ENCODE measurements around the gene ACAA1. TPM values are rescaled to one million over a fixed set of nuclear protein-coding genes. Genes with fewer than 3 reads are reported as not detected.

The ACAA1 gene
- total RNA-seq, 2 experiments from 2014 or later = 55.5 to 57.7 TPM

DNA sequence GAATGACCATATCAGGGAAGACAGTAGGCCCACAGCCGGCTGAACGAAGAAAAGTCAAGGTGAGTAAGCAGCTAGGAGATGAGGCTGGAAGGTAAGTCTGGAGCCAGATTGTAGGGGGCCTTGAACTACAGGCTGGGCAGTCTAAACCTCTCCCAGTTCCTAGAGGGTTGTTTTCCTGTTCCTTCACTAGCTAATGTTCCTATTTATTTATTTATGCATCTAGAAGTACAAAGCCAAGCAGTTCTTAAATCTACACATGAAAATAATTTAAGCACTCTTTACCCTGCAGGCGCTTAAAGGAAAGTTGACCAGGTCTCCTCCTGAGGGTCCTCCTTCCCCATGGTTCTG lies 3.7 kb downstream of the ACAA1 start:
- POLR2A ChIA-PET = no interaction called here
- Mint-ChIP-seq H3K4me3 (no peak overlapping the region), H3K27me3 (no peaks in the 10 kb centered on the region), H3K9me3 (no peaks in the 10 kb centered on the region), H3K4me1 (ENCODE audit: low read depth) (peaks cover 34% of the 10 kb centered on the region), H3K36me3 (peaks cover 31% of the 10 kb centered on the region), H3K27ac (no peak overlapping the region)
- DNase-seq = peak; percentile 5
- intact Hi-C loops (cut with micrococcal nuclease) = no loop called here
- CTCF ChIA-PET = interaction anchor here (1.2 kb wide), 1 partner anchor 214 kb away, joined by 3 read pairs; the partner anchor contains the start of gene XYLB

DNA sequence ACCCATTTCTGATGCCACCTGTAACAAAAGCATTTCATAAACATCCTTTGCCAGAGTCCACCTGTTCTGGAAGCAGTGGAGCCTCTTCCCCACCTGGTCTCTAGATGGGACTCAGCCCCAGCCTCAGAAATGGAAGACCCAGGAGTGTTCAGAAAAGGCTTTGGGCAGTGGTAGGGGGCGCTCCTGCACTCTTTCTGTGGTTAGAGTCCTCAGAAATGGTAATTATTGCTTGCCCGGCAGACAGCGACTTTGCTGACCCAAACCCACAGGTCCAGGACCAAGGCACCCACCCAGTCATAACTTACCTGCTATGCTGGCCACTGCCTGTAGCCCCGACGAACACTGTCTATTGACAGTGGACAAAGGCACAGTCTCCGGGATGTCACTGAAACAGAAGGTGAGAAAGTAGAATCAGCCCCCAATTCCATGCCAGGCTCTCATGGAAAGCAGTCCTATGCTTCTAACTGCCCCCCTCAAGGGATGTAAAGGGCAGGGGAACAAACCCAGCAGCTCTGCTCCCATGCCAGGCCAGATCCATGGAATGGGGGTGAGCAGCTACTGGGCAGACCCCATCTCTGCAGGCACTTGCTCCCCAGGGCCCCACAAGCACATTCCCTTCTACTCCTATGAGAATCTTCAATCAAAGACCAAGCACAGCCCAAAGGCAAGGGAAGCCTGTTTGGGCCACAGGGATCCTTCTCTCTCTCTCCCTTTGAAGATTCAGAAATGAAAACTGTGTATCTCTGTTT lies 5.1 kb downstream of the ACAA1 start:
- Mint-ChIP-seq H3K27me3 (no peaks in the 10 kb centered on the region), H3K36me3 (peaks cover 37% of the 10 kb centered on the region), H3K9me3 (no peaks in the 10 kb centered on the region), H3K4me1 (ENCODE audit: low read depth) (peaks cover 24% of the 10 kb centered on the region), H3K27ac (no peak overlapping the region), H3K4me3 (no peak overlapping the region)
- peak; percentile 48 for DNase-seq
- ChIA-PET POLR2A (no interaction called here), CTCF (interaction anchor here (0.9 to 1.1 kb wide), 3 partner anchors 62 to 348 kb away, joined by 3 to 4 read pairs (median 3); no protein-coding TSS in a partner anchor)
- intact Hi-C loops (cut with micrococcal nuclease) = no loop called here

DNA sequence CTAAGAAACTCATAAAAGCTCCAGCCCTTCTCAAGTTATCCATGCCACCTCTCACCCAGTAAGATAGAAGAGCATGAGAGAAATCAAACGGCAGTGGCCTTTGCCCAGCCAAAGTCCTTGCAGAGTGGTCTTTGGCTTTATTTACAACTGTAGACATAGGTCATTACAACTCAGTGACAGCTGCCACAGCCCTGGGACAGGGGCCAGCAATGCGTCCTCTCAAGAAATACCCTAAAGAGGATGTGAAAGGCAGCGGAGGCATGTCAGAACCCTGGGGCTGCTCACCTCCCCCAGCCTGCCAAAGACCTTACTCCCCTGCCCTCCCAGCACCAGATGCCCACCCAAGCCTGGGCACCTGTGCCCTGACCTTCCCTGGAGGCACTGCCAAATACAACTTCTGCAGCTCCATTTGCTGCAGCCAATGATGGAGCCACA lies 6.3 kb downstream of the ACAA1 start:
- H3K4me1 Mint-ChIP-seq (ENCODE audit: low read depth) = peaks cover 23% of the 10 kb centered on the region
- no peak overlapping the region for H3K27ac Mint-ChIP-seq
- no peak overlapping the region for H3K4me3 Mint-ChIP-seq
- no peaks in the 10 kb centered on the region for H3K9me3 Mint-ChIP-seq
- H3K27me3 Mint-ChIP-seq = no peaks in the 10 kb centered on the region
- peaks cover 35% of the 10 kb centered on the region for H3K36me3 Mint-ChIP-seq
- POLR2A ChIA-PET = no interaction called here
- CTCF ChIA-PET = interaction anchor here (1.1 kb wide), 1 partner anchor 64 kb away, joined by 3 read pairs; no protein-coding TSS in a partner anchor
- no peak for DNase-seq
- intact Hi-C loops (cut with micrococcal nuclease) = no loop called here

DNA sequence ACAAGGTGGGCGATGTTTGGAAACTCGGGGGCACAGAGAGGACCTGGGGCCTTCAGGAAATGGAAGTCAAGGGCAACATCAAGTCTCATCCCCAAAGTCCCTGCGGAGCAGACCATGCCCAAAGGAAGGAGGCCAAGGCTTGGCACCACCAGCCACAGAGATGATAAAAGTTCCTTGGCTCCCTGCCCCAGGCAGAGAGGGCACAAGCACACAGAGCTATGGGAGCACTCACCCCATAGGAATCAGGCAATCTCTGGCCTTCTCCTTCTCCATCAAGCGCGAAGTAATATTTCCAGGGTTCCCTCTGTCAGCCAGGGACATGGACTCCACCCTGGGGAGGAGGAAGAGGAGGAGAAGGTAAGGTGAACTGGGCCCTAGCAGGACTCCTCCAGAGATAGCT lies 7.9 kb downstream of the ACAA1 start:
- H3K9me3 Mint-ChIP-seq = no peaks in the 10 kb centered on the region
- no peak for DNase-seq
- peaks cover 9% of the 10 kb centered on the region for H3K4me1 Mint-ChIP-seq (ENCODE audit: low read depth)
- H3K4me3 Mint-ChIP-seq = no peak overlapping the region
- intact Hi-C loops (cut with micrococcal nuclease) = no loop called here
- H3K36me3 Mint-ChIP-seq = peaks cover 34% of the 10 kb centered on the region
- H3K27me3 Mint-ChIP-seq = no peaks in the 10 kb centered on the region
- ChIA-PET POLR2A (no interaction called here), CTCF (interaction anchor here (1.5 kb wide), 1 partner anchor 218 kb away, joined by 5 read pairs; the partner anchor contains the start of gene XYLB)
- H3K27ac Mint-ChIP-seq = no peak overlapping the region

DNA sequence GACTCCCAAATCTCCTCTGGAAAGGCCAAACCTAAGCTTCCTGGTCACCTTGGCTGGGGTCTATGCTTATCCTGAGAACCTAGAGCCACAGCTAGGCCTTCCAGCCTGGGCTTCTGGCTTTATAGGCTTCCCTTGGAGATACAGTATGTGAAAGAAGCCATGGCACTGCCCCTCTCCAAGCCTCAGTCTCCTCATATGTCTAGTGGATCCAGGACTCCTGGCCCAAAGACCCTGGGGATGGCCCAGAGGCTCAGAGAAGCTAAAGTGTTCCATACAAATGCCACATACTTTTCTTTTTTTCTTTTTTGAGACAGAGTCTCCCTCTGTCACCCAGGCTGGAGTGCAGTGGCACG lies 8.6 kb downstream of the ACAA1 start:
- Mint-ChIP-seq H3K27me3 (no peaks in the 10 kb centered on the region), H3K4me1 (ENCODE audit: low read depth) (peaks cover 6% of the 10 kb centered on the region), H3K4me3 (no peak overlapping the region), H3K36me3 (peaks cover 33% of the 10 kb centered on the region), H3K9me3 (no peaks in the 10 kb centered on the region), H3K27ac (no peak overlapping the region)
- ChIA-PET POLR2A (no interaction called here), CTCF (interaction anchor here (0.8 to 1.5 kb wide), 2 partner anchors 219 to 368 kb away, joined by 3 to 5 read pairs; partner anchors contain the start of genes EXOG and XYLB)
- DNase-seq = no peak
- intact Hi-C loops (cut with micrococcal nuclease) = no loop called here

DNA sequence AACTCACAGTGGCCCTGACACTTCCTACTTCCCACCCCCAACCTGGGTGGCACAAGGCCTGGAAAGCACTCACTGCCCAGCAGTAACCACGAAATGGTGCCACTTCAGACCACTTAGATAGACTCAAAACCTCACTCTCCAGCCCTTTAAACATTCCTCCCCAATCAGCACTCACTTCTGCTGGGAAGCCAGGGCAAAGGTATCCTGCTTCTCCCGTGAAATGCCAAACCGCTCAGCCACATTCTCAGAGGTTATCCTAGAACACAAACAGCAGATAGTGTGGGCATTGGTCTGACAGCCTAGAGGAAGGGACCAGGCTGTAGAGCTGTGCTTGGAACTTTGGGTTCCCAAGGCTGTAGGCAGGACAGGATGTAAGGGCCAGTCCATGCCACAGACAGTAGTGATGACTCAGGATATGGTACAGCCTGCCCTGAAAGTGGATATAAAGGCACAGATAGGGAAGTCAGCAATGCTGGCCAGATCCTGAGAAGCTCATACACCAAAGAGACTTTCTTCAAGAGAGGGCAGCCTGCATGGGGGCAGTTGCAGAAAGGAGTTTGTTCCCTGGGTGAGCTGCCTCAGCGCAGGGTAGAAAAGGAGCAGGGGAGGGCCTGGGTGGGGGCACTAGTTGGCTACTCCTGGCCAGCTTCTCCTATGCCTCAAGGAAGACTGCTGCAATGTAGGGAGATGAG lies 9.2 kb downstream of the ACAA1 start:
- POLR2A ChIA-PET = no interaction called here
- intact Hi-C loops (cut with micrococcal nuclease) = no loop called here
- Mint-ChIP-seq H3K4me3 (no peak overlapping the region), H3K9me3 (no peaks in the 10 kb centered on the region), H3K27ac (no peak overlapping the region), H3K27me3 (no peaks in the 10 kb centered on the region), H3K36me3 (peaks cover 35% of the 10 kb centered on the region), H3K4me1 (ENCODE audit: low read depth) (peaks cover under 1% of the 10 kb centered on the region)
- DNase-seq = peak; percentile 7
- CTCF ChIA-PET = interaction anchor here (0.8 to 1.5 kb wide), 2 partner anchors 219 to 368 kb away, joined by 3 to 5 read pairs; partner anchors contain the start of genes EXOG and XYLB

DNA sequence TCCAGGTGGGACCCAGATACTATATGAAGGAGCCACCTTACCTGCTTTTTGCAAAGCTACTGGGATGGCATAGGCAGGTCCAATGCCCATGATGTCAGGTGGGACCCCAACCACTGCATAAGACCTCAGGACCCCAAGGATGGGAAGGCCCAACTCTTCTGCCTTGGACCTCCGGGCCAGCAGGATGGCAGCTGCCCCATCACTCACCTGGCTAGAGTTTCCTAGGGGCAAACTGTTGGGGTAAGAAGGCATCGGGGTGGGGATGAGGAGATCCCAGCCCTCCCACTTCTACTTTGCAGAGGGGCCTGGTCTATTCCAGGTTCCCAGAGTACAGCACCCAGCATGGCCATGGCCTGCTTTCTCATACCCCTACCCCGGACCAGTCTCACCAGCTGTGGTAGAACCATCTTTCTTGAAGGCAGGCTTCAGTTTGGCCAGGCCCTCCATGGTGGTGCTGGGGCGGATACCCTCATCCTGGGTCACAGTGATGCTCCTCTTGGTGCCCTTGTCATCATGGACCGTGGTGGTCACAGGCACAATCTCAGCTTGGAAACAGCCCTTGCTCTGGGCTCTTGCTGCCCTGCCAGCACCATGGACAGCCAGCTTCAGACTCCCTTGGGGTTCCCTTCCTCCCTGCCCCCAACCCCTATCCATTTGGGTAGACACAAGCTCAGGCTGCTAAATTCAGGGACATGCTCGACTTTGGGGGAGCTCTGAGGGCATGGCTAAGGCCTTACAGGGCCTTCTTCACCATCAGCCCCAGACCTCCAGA lies 10.6 kb downstream of the ACAA1 start:
- H3K36me3 Mint-ChIP-seq = peaks cover 38% of the 10 kb centered on the region
- CTCF ChIA-PET = interaction anchor here (1.0 kb wide), 1 partner anchor 220 kb away, joined by 3 read pairs; the partner anchor contains the start of gene XYLB
- H3K27me3 Mint-ChIP-seq = no peaks in the 10 kb centered on the region
- H3K9me3 Mint-ChIP-seq = no peaks in the 10 kb centered on the region
- intact Hi-C loops (cut with micrococcal nuclease) = no loop called here
- no peak overlapping the region for H3K27ac Mint-ChIP-seq
- no peak overlapping the region for H3K4me3 Mint-ChIP-seq
- no peaks in the 10 kb centered on the region for H3K4me1 Mint-ChIP-seq (ENCODE audit: low read depth)
- no peak for DNase-seq
- POLR2A ChIA-PET = no interaction called here

DNA sequence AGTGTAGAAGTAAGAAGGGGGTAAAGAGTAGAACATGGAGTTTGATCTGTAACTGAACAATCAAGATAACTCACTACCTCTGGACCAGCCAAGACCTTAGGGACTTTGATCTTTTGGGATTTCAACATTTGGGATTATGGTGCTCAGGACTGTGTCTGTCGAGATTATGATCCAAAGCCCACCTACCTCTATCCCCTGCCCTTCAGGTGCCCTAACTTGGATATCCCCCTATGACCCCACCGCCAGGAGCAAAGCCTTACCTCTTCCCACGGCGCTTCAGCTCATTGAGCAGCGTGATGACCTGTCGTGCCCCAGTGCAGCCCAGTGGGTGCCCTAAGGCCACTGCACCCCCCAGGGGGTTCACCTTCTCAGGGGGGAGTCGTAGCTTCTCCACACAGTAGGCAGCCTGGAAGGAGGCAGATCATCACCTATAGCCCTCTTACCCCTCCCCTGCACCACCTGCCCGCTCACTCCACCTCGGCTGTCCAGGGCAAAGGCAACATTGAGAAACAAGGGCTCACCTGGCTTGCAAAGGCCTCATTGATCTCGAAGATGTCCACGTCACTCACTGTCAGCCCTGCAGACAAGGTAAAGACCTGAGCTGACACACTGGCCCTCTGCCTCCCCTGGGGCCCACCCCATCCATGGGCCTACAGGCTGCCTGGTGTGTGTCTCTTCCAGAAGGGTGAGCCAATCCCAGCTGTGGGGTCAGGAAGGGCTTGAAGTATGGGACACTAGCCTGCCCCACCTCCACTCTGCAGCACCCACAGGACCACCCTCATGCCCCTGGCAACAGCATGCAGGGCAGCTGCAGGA lies 11.4 kb downstream of the ACAA1 start:
- H3K27ac Mint-ChIP-seq = no peak overlapping the region
- peaks cover 41% of the 10 kb centered on the region for H3K36me3 Mint-ChIP-seq
- DNase-seq = no peak
- no peaks in the 10 kb centered on the region for H3K9me3 Mint-ChIP-seq
- ChIA-PET CTCF (no interaction called here), POLR2A (no interaction called here)
- no peak overlapping the region for H3K4me3 Mint-ChIP-seq
- no peaks in the 10 kb centered on the region for H3K4me1 Mint-ChIP-seq (ENCODE audit: low read depth)
- intact Hi-C loops (cut with micrococcal nuclease) = no loop called here
- no peaks in the 10 kb centered on the region for H3K27me3 Mint-ChIP-seq

DNA sequence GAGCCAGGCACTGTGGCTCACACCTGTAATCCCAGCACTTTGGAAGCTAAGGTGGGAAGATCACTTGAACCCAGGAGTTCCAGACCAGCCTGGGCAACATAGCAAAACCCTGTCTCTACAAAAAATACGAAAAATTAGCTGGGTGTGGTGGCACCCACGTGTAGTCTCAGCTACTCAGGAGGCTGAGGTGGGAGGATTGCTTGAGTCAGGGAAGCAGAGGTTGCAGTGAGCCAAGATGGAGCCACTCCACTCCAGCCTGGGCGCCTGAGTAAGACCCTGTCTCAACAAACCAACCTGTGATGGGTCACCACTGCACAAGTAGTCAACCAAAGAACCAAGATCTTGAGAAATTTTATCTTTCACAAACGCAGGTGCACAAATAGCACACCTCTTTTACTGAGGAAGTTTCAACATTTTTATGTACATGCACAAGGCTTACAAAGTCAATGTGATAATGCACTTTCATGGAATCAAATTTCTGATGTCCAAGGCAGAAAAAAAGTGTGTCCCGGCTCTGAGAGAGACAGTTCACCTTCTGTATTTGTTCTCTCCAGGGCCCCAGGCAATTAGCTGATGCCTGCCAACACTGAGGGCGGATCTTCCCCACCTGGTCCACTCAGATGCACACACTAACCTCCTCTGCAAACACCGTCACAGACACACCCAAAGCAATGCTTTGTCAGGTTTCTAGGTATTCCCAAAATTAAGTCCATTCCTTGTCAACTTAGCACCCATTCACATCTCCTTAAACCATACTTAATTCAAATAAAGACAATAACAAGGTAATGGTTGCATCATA lies 12.4 kb downstream of the ACAA1 start:
- no peaks in the 10 kb centered on the region for H3K27me3 Mint-ChIP-seq
- CTCF ChIA-PET = no interaction called here
- POLR2A ChIA-PET = no interaction called here
- H3K27ac Mint-ChIP-seq = no peak overlapping the region
- no peak for DNase-seq
- H3K9me3 Mint-ChIP-seq = no peaks in the 10 kb centered on the region
- H3K4me3 Mint-ChIP-seq = no peak overlapping the region
- no peaks in the 10 kb centered on the region for H3K4me1 Mint-ChIP-seq (ENCODE audit: low read depth)
- intact Hi-C loops (cut with micrococcal nuclease) = no loop called here
- peaks cover 38% of the 10 kb centered on the region for H3K36me3 Mint-ChIP-seq

DNA sequence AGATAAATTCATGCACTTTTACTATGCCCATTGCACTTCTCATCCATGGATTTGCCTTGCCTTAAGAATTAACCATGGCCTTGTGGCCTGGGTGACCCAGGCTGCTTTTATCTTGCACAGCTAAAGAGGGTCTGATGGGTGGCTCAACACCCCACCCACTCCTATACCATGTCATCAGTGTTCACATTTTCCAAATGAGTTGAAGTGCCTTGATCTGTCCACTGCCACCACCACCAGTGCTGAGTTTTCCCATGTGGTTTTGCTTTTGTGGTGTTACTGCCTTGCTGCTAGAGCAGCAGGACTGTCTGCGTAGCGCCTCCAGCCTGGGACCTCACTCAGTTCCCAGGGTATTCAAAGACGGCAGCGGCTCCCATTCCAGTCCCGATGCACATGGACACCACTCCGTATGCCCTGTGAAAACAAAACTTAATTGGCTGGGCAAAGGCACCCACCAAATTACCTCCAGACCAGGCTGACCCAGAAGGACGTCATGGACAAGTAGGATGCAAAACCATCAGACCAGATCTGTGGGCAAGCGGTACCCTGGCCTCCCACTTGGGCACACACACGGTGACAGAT lies 14.1 kb downstream of the ACAA1 start:
- DNase-seq = no peak
- intact Hi-C loops (cut with micrococcal nuclease) = no loop called here
- Mint-ChIP-seq H3K4me1 (ENCODE audit: low read depth) (no peaks in the 10 kb centered on the region), H3K27me3 (no peaks in the 10 kb centered on the region), H3K36me3 (peaks cover 34% of the 10 kb centered on the region), H3K4me3 (no peak overlapping the region), H3K9me3 (no peaks in the 10 kb centered on the region), H3K27ac (no peak overlapping the region)
- CTCF ChIA-PET = no interaction called here
- POLR2A ChIA-PET = no interaction called here
